ENCODE measurements around the gene SUCNR1.

DNA sequence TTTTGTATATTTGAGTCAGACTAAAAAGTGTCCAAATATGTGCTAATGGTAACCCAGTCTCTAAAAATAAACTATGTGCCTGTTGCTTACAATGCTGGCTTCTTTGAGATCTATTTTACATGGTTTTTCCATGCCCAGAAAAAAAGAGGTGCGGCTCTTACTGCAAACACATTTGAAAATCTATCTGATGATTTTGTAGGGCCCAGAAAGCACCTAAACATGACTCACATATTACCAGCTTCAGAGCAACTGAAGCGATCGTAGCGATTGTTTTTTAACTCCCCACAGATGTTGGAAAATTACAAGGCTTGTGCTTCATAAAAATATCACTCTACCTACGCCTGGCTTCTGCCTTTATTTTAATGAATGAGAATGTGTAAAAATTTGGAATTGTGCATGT is 53.5 kb downstream of the SUCNR1 start:
- TF ChIP-seq EZH2 (IDR thresholded peaks at IDR 0.05; ENCODE audit: borderline replicate concordance, low read depth, low read length, severe bottlenecking) = no peak
- TF ChIP-seq, protein P1, sequence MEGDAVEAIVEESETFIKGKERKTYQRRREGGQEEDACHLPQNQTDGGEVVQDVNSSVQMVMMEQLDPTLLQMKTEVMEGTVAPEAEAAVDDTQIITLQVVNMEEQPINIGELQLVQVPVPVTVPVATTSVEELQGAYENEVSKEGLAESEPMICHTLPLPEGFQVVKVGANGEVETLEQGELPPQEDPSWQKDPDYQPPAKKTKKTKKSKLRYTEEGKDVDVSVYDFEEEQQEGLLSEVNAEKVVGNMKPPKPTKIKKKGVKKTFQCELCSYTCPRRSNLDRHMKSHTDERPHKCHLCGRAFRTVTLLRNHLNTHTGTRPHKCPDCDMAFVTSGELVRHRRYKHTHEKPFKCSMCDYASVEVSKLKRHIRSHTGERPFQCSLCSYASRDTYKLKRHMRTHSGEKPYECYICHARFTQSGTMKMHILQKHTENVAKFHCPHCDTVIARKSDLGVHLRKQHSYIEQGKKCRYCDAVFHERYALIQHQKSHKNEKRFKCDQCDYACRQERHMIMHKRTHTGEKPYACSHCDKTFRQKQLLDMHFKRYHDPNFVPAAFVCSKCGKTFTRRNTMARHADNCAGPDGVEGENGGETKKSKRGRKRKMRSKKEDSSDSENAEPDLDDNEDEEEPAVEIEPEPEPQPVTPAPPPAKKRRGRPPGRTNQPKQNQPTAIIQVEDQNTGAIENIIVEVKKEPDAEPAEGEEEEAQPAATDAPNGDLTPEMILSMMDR (IDR thresholded peaks at IDR 0.05; ENCODE audit: borderline replicate concordance, extremely low read depth, low read length, poor library complexity, severe bottlenecking) = no peak
